ENCODE measurements around the gene TMSB15B. TPM values are rescaled to one million over a fixed set of nuclear protein-coding genes. Genes with fewer than 3 reads are reported as not detected.
"Not testable (repeated sequence)": the region's sequence is repeated elsewhere in the genome, so short reads cannot be mapped to it uniquely, and the experiment has no call there.

Gene TMSB15B
- 0.47 and 1.5 TPM in 2 replicates for total RNA-seq
- 4.0 TPM for polyA plus RNA-seq (2012)

- DNase-seq (ENCODE audit: low read depth), result not testable (repeated sequence)
These were observed at the start of gene TMSB15B for GRCh38 chrX:103962411-103963278. Gene TMSB15B (plus strand): TSS chrX:103962627.

- peak; percentile 2 for DNase-seq (ENCODE audit: low read depth)
These were observed 48.9 kb upstream of the TMSB15B start for GRCh38 chrX:103913356-103914020.

- peak; percentile 64 for DNase-seq (ENCODE audit: low read depth)
These were observed 44.4 kb upstream of the TMSB15B start for GRCh38 chrX:103918050-103918449.

DNA sequence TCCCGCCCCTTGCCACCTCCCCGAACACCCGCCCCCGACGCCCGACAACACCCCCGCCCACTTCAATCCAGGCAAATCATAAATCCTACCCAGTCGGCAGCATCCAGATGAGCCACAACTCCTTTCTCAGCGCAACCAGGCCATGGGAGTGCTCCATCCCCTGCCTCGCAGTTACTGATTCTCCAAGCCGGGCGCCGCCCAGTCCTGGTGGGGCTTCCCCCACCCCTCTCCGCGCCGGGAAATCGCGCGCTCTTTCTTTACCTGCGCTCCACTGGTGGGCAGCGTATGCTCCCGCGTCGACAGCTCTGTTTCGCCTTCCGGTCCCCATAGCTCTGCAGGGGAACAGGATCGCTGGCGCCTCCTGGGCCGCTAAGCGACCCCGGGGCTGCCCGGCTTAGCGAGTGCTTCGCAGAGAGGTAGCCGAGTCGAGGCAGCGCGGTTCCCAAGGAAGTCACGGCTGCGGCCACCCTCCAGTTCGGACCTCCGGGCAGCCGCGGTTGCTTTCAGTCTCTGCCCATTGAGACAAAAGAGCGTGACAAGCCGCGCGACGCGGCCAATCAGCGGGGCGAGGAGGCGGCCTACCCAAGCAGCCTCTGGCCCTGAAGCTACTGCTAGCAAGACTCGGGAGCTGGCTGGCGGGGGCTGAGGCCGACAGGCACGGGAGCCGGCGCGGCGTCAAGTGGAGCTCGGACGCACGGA, 43.7 kb upstream of the TMSB15B start:
- DNase-seq (ENCODE audit: low read depth), result peak; percentile 41

DNA sequence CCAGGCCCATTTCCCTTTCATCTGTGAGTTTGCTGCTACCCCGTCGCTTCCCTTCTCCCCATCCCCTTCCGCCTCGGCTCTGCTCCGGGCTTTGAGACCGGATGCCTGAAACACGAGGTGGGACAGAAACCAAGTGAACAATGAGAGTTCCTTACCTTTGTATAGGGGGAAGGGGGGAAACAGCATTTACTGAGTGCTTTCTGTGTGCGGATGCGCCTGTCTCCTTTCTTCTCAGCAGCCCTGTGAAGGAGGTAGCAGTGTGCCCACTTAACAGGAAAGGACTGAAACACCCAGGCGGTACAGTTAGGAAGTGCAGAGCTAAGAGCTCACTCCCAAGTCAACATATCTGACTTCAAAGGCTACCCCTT, 43.2 kb upstream of the TMSB15B start:
- DNase-seq (ENCODE audit: low read depth), result peak; percentile 20

- DNase-seq (ENCODE audit: low read depth), result not testable (repeated sequence)
These were observed 41.9 kb upstream of the TMSB15B start for GRCh38 chrX:103920515-103920914.

DNA sequence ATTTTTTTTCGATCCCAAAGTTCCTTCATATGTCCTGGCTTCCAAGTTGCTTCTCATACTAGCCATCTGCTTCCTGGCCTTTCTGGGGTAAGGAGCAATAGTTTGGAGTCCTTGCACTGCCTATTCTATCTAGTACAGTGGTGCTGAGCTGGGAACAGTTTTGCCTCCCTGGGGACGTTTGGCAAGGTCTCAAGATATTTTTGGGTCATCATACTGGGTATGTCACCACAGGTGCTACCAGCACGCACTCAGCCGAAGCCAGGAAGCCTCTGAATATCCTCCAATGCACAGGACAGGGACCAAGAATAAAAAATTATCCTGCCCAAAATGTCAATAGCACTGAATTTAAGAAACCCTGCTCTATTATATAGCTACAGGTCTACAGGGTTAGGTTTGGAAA, 35.4 kb upstream of the TMSB15B start:
- no peak for DNase-seq (ENCODE audit: low read depth)

DNA sequence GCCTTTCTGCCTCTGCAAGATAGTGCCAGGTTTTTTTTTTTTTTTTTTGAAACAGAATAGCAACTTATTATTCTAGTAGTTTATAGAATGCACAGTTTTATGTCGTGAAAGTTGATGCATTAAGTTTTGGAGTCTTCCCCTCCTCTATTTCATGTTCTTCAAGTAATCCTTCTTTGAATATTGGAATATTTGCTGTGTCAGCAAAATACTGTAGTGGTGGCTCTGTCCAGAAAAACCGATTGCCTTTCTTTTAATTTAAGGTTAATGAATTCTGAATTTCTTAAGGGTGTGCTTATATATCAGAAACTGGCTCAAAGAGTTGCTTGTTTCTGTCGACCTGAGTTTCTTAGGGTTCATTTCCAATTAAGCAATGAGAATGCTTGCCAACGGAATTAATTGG, 34.8 kb upstream of the TMSB15B start:
- DNase-seq (ENCODE audit: low read depth), result no peak

DNA sequence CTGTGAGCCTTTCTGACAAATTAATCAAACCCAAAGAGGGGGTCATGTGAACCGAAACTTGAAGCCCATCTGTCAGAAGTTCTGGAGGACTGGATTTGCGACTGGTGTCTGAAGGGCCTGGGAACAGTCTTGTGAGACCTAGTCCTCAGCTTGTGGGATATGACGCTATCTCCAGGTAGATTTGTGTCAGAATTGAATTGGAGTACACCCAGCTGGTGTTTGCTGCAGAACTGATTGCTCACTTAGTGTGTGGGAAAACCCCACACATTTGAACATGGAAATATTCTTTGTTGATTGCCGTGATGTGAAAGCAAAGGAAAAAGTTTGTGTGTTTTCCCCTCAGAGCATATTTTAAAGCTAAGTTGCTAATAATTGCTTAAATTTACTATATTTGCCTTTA, 30.3 kb upstream of the TMSB15B start:
- no peak for DNase-seq (ENCODE audit: low read depth)

GRCh38 chrX:103940257-103940656, 22.2 kb upstream of the TMSB15B start:
- DNase-seq (ENCODE audit: low read depth), result not testable (repeated sequence)

GRCh38 chrX:103941201-103941975, 21.0 kb upstream of the TMSB15B start:
- DNase-seq (ENCODE audit: low read depth), result peak; percentile 36

- no peak for DNase-seq (ENCODE audit: low read depth)
These were observed 12.9 kb upstream of the TMSB15B start for GRCh38 chrX:103949506-103949905.

GRCh38 chrX:103953353-103953752, 9.1 kb upstream of the TMSB15B start:
- no peak for DNase-seq (ENCODE audit: low read depth)

GRCh38 chrX:103954259-103954658, 8.2 kb upstream of the TMSB15B start:
- no peak for DNase-seq (ENCODE audit: low read depth)

DNA sequence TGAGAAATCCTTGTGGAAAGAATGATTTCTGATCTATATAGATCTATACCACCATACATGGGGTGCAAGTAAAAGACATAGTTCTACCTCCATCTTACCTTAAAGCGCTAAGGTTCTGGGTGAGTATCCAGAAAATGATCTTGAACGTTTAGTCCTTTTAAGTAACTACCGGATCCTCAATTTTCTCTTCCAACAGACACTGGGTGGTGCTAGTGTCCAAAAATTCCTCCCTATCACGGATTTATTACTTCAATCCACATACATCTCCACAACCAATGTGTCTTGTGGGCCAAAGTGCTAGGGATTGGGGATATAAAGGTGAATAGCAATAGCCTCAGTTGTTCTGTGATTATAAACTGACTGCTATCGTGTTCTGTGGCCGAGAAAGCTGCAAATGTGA, 1.8 kb upstream of the TMSB15B start:
- DNase-seq (ENCODE audit: low read depth), result not testable (repeated sequence)

DNA sequence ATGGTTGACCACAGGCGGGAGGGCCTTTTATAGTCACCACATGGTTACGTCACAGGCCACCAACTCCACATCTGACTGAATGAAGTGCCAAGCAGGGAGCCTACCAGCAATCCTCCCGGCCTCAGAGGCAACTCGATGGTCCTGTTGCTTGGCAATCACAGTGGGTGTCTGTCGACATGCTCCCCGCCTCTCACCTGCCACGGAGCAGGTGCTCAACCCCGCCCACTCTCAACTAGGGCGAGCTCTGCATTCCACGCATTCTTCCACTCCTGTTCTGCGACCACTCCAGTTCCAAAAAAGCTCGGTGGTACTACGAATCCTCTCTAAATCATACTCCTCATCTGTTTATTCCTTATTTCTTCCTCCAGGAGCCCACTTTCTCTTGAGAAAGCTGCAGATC, 21.1 kb downstream of the TMSB15B start:
- DNase-seq (ENCODE audit: low read depth), result not testable (repeated sequence)

DNA sequence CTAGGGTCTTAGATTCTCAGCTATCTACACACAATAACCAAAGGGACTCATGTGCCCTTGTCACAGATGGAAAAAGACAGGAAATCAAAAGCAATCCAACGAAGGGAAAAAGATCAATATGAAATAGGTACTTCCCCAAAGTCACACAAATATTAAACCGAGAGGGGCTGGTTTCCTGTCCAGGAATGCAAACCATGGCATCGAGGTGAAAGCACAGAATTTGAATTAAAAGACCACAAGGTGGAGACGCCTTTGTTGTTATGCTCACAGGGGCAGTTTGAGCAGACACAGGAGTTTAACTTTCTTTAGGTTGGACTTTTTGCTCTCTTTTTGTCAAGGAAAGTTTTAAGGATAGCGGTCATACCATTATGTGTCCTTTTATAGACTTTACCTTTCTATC, 36.8 kb downstream of the TMSB15B start:
- DNase-seq (ENCODE audit: low read depth), result no peak

GRCh38 chrX:104008831-104009230, 46.4 kb downstream of the TMSB15B start:
- DNase-seq (ENCODE audit: low read depth), result no peak

DNA sequence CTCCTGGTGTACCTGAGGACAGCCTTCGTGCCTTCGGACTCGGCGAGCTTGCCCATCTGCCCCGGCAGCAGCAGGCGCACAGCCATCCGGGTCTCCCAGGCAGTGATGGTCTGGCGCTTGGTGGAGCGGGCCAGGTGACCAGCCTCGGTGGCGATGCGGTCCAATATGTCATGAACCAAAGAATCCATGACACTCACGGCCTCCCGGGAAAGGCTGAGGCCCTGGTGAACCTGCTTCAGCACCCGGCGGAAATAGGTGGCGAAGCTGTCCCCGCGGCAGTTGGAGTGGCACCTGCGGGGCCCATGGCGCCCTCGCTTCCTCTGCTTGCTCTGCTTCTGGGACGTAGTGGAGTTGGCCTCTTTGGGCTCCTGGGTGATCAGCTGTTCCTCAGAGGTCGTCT, 50.7 kb downstream of the TMSB15B start:
- DNase-seq (ENCODE audit: low read depth), result no peak

- no peak for DNase-seq (ENCODE audit: low read depth)
These were observed 51.2 kb downstream of the TMSB15B start, which contains the start of gene H2BW1 for GRCh38 chrX:104013606-104014005. Gene H2BW1 (minus strand): TSS chrX:104013708. CDS start chrX:104013576, 132 bp downstream.

DNA sequence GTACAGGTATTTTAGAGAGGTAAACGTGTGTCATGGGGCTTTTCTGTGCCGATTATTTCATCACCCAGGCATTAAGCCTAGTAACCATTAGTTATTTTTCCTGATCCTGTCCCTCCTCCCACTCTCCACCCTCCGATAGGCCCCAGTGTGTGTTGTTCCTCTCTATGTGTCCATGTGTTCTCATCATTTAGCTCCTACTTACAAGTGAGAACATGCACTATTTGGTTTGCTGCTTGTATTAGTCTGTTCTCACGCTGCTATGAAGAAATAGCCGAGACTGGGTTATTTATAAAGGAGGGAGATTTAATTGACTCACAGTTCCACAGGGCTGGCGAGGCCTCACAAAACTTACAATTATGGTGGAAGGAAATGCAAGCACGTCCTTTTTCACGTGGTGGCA, 53.1 kb downstream of the TMSB15B start:
- DNase-seq (ENCODE audit: low read depth), result not testable (repeated sequence)
